ENCODE results near the gene RNLS. TPM values are rescaled to one million over a fixed set of nuclear protein-coding genes. Genes with fewer than 3 reads are reported as not detected.

RNLS gene
- total RNA-seq, 1 donor from 2014 or later = 13.3 TPM

- Histone ChIP-seq H3K9me3 (no peaks in the 10 kb centered on the region), H3K4me1 (no peaks in the 10 kb centered on the region), H3K27ac (no peak overlapping the region), H3K4me3 (no peak overlapping the region), H3K27me3 (no peaks in the 10 kb centered on the region), H3K36me3 (no peaks in the 10 kb centered on the region)
- TF ChIP-seq CTCF (IDR thresholded peaks at IDR 0.05) = no peak
- TF ChIP-seq POLR2AphosphoS5 (IDR thresholded peaks at IDR 0.05; ENCODE audit: insufficient read depth in 1 of 2, low read depth in 1 of 2) = no peak
- no peak for TF ChIP-seq POLR2A (IDR thresholded peaks at IDR 0.05)
- DNase-seq (ENCODE audit: extremely low spot score in 2 of 2) = no peak
- intact Hi-C loops (cut with DNase I) = no loop called here
Measured at GRCh38 chr10:88482220-88482619, 100.9 kb downstream of the RNLS start.

- no peak overlapping the region for H3K4me3 ChIP-seq
- H3K9me3 ChIP-seq = no peaks in the 10 kb centered on the region
- no peak for TF ChIP-seq POLR2A (IDR thresholded peaks at IDR 0.05)
- TF ChIP-seq POLR2AphosphoS5 (IDR thresholded peaks at IDR 0.05; ENCODE audit: insufficient read depth in 1 of 2, low read depth in 1 of 2) = no peak
- no peak for TF ChIP-seq CTCF (IDR thresholded peaks at IDR 0.05)
- no peaks in the 10 kb centered on the region for H3K36me3 ChIP-seq
- H3K4me1 ChIP-seq = peaks cover 24% of the 10 kb centered on the region
- intact Hi-C loops (cut with DNase I) = no loop called here
- no peak overlapping the region for H3K27ac ChIP-seq
- no peak for DNase-seq (ENCODE audit: extremely low spot score in 2 of 2)
- H3K27me3 ChIP-seq = no peaks in the 10 kb centered on the region
Measured at GRCh38 chr10:88478256-88478655, 104.9 kb downstream of the RNLS start.

- TF ChIP-seq CTCF (IDR thresholded peaks at IDR 0.05) (no peak), POLR2AphosphoS5 (IDR thresholded peaks at IDR 0.05; ENCODE audit: insufficient read depth in 1 of 2, low read depth in 1 of 2) (no peak)
Measured at GRCh38 chr10:88477343-88478085, 105.6 kb downstream of the RNLS start.

GRCh38 chr10:88474884-88475844, 108.0 kb downstream of the RNLS start:
- intact Hi-C loops (cut with DNase I) = no loop called here
- Histone ChIP-seq H3K27ac (no peak overlapping the region), H3K4me1 (peaks cover 24% of the 10 kb centered on the region), H3K36me3 (no peaks in the 10 kb centered on the region), H3K9me3 (no peaks in the 10 kb centered on the region), H3K27me3 (no peaks in the 10 kb centered on the region), H3K4me3 (no peak overlapping the region)
- no peak for TF ChIP-seq POLR2A (IDR thresholded peaks at IDR 0.05)
- no peak for TF ChIP-seq CTCF (IDR thresholded peaks at IDR 0.05)
- TF ChIP-seq POLR2AphosphoS5 (IDR thresholded peaks at IDR 0.05; ENCODE audit: insufficient read depth in 1 of 2, low read depth in 1 of 2) = no peak
- no peak for DNase-seq (ENCODE audit: extremely low spot score in 2 of 2)

More at GRCh38 chr10:88477343-88478085, 105.6 kb downstream of the RNLS start:
- H3K9me3 ChIP-seq = no peaks in the 10 kb centered on the region
- DNase-seq (ENCODE audit: extremely low spot score in 2 of 2) = no peak
- no peaks in the 10 kb centered on the region for H3K27me3 ChIP-seq
- no peak overlapping the region for H3K27ac ChIP-seq
- intact Hi-C loops (cut with DNase I) = no loop called here
- peaks cover 24% of the 10 kb centered on the region for H3K4me1 ChIP-seq
- H3K4me3 ChIP-seq = no peak overlapping the region
- H3K36me3 ChIP-seq = no peaks in the 10 kb centered on the region

Data from vagina (tissue), 2 donors.